Glutamatergic neuron (in vitro differentiated cells): ENCODE data around the gene CROCC2. TPM values are rescaled to one million over a fixed set of nuclear protein-coding genes. Genes with fewer than 3 reads are reported as not detected.

ENCODE experiments used
- DNase-seq: peaks from one replicate; pipeline ENCODE4 v3.0.0; 2022
- H3K27ac Mint-ChIP-seq: one replicate; pipeline ENCODE4 v1.8.0; 2020; ENCODE audit warnings: mild to moderate bottlenecking, mixed read lengths, inconsistent platforms; ENCODE audit not compliant: unreplicated experiment
- H3K27me3 Mint-ChIP-seq: one replicate; pipeline ENCODE4 v1.8.0; 2020; ENCODE audit warnings: mild to moderate bottlenecking, moderate library complexity, mixed read lengths, inconsistent platforms; ENCODE audit not compliant: unreplicated experiment
- H3K36me3 Mint-ChIP-seq: one replicate; pipeline ENCODE4 v1.8.0; 2020; ENCODE audit warnings: mild to moderate bottlenecking, mixed read lengths, inconsistent platforms; ENCODE audit not compliant: unreplicated experiment
- H3K4me1 Mint-ChIP-seq: one replicate; pipeline ENCODE4 v1.8.0; 2020; ENCODE audit warnings: mild to moderate bottlenecking, low read depth, mixed read lengths, inconsistent platforms; ENCODE audit not compliant: unreplicated experiment
- H3K4me3 Mint-ChIP-seq: one replicate; pipeline ENCODE4 v1.8.0; 2020; ENCODE audit warnings: mild to moderate bottlenecking, mixed read lengths, inconsistent platforms; ENCODE audit not compliant: unreplicated experiment
- H3K9me3 Mint-ChIP-seq: one replicate; pipeline ENCODE4 v1.8.0; 2020; ENCODE audit warnings: mild to moderate bottlenecking, moderate library complexity, mixed read lengths, inconsistent platforms; ENCODE audit not compliant: unreplicated experiment
- CTCF ChIP-seq: fragments of 200-600 bp; sonication (generic); IDR thresholded peaks from one replicate; pipeline ENCODE4 v1.5.0; 2021; ENCODE audit not compliant: partially characterized antibody, unreplicated experiment
- total RNA-seq: library from RNA; stranded (reverse); fragmentation: NEBNext Ultra II Directional; extraction: Animal tissue kit (Norgen Biotek cat#: 25700); gene quantifications from one replicate; pipeline ENCODE4 v1.2.1, GENCODE V29; 2021; ENCODE audit not compliant: unreplicated experiment

Gene CROCC2
- total RNA-seq, 1 donor from 2014 or later: not detected

GRCh38 chr2:240917684-240918257 lies 11.6 kb downstream of the CROCC2 start:
- peaks cover 3% of the 10 kb centered on the region for H3K9me3 Mint-ChIP-seq
- DNase-seq: peak; percentile 66
- H3K27ac Mint-ChIP-seq: no peak overlapping the region
- TF ChIP-seq CTCF: no peak
- H3K4me3 Mint-ChIP-seq: peak overlapping the region; percentile 69
- H3K36me3 Mint-ChIP-seq: no peaks in the 10 kb centered on the region
- H3K27me3 Mint-ChIP-seq: no peaks in the 10 kb centered on the region
- H3K4me1 Mint-ChIP-seq: peaks cover 3% of the 10 kb centered on the region

- peaks cover 3% of the 10 kb centered on the region for H3K4me1 Mint-ChIP-seq
- DNase-seq: peak; percentile 15
- no peaks in the 10 kb centered on the region for H3K27me3 Mint-ChIP-seq
- H3K36me3 Mint-ChIP-seq: no peaks in the 10 kb centered on the region
- no peak overlapping the region for H3K4me3 Mint-ChIP-seq
- H3K9me3 Mint-ChIP-seq: peaks cover 1% of the 10 kb centered on the region
- TF ChIP-seq CTCF: no peak
- H3K27ac Mint-ChIP-seq: no peak overlapping the region
Observed at GRCh38 chr2:240918258-240919091, 12.3 kb downstream of the CROCC2 start.

- H3K9me3 Mint-ChIP-seq: peaks cover 1% of the 10 kb centered on the region
- H3K27me3 Mint-ChIP-seq: no peaks in the 10 kb centered on the region
- H3K4me1 Mint-ChIP-seq: peaks cover 3% of the 10 kb centered on the region
- H3K4me3 Mint-ChIP-seq: no peak overlapping the region
- H3K36me3 Mint-ChIP-seq: no peaks in the 10 kb centered on the region
- no peak for TF ChIP-seq CTCF
- DNase-seq: peak; percentile 15
- no peak overlapping the region for H3K27ac Mint-ChIP-seq
Observed at GRCh38 chr2:240919161-240919781, 13.1 kb downstream of the CROCC2 start.

- Mint-ChIP-seq H3K9me3 (peaks cover 1% of the 10 kb centered on the region), H3K4me1 (peaks cover 3% of the 10 kb centered on the region), H3K27me3 (no peaks in the 10 kb centered on the region), H3K27ac (no peak overlapping the region), H3K4me3 (no peak overlapping the region), H3K36me3 (no peaks in the 10 kb centered on the region)
- TF ChIP-seq CTCF: no peak
- peak; percentile 15 for DNase-seq
Observed at GRCh38 chr2:240919786-240920782, 13.9 kb downstream of the CROCC2 start.
